DLD1 (cell line): Measurements from ENCODE around the gene EIF4G3.
"Not testable (repeated sequence)": the region's sequence is repeated elsewhere in the genome, so short reads cannot be mapped to it uniquely, and the experiment has no call there.

Source experiments
- in situ Hi-C: cut with HindIII; loops from 2 replicates; pipeline ENCODE4 v1.10.0; 2017; ENCODE audit warnings: low sequenced_read_pairs

Gene EIF4G3

DNA sequence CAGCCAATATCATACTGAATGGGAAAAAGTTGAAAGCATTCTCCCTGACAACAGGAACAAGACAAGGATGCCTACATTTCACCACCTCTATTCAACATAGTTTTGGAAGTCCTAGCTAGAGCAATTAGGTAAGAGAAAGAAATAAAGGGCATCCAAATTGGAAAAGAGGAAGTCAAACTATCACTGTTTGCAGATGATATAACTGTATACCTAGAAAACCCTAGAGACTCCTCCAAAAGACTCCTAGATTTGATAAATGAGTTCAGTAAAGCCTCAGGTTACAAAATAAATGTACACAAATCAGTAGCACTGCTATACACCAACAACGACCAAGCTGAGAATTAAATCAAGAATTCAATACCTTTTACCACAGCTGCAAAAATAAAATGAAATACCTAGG, 218.3 kb downstream of the EIF4G3 start:
- in situ Hi-C loops: no loop called here

DNA sequence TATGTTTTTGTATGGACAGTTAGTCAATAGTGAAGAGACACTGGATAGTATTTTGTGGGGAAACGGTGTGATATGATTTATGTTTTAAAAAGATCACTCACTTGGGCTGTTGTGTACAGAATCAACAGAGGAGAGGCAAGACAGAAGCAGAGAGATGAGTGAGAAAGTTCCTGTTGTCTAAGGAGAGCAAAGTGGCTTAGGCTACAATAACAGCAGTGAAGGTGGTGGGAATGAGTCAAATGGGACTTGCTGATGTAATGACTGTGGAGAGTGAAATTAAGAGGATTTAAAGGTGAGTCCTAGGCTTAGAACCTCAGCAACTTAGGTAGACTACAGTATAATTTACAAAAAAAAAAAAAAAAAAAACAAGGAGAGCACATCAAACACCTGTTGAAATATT, 220.4 kb downstream of the EIF4G3 start:
- in situ Hi-C loops: no loop called here

DNA sequence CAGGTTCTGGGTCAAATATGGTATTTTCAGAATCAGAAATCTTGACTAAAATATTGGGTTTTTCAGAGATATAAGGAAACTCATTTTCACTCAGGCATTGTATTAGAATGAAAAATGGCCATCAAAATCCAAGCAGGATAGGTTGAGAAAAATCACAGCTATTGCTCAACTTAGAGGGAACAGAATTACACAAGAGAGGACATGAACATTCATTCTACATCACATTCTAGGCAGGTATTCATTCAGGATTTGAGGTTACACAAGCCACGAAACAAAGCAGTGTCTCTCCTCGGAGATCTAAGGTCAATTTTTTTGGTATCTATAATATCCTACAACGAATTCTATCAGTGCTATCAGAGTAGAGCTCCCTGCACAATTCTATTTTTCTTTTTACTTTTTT, 226.0 kb downstream of the EIF4G3 start:
- in situ Hi-C loops: no loop called here

DNA sequence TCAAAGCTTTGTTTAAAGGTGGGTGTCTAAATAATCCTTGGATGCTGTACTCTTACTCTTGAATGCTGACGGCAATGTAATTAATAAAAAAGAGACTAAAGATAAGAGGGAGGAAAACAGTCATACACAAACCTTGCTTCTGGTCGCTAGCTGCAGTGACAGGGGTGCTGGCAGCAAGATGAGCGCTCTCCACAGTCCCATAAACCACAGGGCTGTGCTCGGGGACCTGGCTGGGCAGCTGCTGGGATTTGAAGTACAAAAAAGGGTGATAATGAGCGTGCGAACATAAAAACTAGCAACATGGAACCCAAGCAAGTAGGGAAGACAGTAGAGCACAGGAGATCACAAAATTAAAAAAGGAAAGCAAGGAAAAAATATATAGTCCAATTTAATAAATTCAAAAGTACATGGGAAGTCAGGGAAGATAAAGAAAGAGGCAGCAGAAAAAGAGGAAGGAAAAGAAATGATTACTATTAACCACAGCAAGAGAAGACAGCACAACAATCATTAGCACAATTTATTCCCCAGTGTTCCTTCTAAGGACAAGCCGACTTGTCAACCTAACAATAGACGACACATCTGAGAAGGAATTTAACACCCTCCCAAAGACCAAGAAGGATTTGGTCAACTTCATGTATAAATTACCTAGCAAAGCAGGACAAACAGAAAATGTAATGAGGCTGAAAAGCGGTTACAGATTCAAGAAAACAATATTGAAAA, 226.7 kb downstream of the EIF4G3 start:
- in situ Hi-C loops: loop anchor here (5.0 kb wide), 1 partner anchor 47 kb away; no protein-coding TSS in a partner anchor

DNA sequence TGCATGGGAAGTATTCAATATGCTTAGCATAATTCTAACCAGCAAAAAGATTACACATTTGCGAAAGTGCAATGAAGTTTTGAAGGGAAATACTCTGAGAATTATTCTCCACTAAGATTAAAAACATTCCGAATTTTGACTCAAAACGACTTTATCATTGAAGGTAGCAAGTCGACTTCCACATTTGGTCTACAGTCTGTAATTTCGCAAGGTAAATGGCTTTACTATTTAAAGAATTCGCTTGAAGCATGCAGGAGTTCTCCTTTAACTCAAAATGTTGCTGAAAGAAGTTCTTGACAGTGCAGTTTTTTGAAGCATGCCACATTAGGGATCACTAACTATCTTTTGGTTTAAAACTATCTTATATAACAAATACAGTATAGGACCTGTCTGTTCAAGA, 228.6 kb downstream of the EIF4G3 start:
- in situ Hi-C loops: loop anchor here (5.0 kb wide), 1 partner anchor 49 kb away; no protein-coding TSS in a partner anchor

DNA sequence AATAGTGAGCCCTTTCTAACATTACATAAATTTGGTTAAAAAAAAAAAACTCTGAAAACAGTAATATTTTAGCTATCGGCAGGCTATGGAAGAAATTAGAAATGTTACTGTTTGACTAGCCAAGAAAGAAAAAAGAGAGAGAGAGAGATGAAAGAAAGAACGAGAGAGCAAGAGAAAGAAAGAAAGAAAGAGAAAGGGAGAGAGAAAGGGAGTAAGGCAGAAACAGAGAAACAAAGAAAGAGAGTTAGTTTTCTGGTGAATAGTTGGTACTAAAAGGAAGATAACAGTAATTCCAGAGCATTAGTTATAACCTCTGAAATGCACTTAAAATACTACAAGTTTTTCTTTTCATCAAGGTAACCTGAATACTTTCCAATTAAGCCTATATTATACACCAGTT, 229.3 kb downstream of the EIF4G3 start:
- in situ Hi-C loops: loop anchor here (5.0 kb wide), 1 partner anchor 50 kb away; no protein-coding TSS in a partner anchor

DNA sequence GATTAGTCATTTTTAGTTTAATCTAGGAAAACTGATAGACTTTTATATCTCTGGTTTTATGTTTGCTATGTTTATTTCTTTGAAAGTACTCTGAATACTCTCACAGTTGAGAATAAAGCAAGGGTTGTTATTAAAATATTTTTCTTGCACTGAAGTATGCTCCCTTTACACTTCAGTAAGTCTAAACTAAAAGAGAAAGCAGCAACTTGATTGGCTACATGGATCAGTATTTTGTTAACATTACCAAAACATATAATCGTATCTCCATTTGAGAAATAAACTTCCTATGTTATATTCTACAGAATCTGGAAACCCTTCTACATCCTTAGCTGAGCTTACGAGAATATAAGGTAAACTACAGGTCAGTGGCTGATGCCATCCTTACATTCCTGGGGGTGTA, 240.1 kb downstream of the EIF4G3 start:
- in situ Hi-C loops: no loop called here

DNA sequence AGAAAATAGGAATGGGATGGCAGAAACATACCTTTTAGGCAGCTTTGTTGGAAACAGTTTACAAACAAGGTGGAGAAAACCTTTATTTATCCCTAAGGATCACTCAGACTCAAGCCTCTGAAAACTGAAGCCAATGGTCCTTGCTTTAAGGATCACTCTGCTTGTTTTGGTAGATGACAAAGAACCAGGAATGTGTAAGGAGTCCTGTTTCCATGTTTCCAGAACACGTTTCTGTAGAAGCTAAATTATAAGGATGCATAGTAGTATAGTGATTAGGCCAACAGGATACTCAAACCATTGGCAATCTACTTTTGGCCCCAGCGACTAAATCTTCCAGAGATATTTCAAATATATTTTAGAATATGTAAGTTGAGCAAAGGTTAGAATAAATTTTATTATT, 240.5 kb downstream of the EIF4G3 start:
- in situ Hi-C loops: no loop called here

DNA sequence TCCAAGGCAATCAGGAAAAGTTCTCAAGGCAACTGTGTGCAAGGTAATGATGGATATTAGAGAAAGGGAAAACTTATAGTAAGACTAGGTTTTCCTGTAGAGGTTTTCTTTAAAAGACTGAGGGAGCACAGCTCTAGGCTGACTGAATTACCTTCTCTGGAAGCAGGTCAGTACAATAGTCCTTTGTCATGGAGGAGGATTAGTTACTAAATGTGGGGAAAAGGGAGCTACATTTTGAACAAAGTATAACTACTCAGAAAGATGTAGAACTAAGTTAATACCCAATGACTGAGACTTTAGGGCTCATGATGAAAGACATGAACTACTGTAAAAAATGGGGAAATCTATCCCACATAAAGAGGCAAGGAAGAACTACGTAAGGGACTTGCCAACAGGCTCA, 241.0 kb downstream of the EIF4G3 start:
- in situ Hi-C loops: no loop called here

DNA sequence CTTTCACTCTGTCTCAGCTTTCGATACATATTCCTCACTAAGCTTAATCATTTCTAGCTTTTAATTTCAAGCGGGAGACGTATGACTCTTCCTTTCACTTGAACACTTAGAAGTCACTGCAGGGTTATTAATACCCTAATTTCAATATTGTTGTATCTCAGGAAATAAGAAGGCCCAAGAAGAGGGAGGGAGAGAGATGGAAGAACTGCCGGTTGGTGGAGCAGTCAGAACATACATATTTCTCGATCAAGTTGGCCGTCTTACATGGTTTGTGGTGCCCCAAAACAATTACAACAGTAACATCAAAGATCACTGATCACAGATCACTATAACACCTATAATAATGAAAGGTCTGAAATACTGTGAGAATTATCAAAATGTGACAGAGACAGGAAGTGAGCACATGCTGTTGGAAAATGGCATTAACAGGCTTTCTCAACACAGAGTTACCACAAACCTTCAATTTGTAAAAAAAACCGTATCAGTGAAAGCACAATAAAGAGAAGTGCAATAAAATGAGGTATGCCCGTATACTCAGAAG, 244.2 kb downstream of the EIF4G3 start:
- in situ Hi-C loops: no loop called here

DNA sequence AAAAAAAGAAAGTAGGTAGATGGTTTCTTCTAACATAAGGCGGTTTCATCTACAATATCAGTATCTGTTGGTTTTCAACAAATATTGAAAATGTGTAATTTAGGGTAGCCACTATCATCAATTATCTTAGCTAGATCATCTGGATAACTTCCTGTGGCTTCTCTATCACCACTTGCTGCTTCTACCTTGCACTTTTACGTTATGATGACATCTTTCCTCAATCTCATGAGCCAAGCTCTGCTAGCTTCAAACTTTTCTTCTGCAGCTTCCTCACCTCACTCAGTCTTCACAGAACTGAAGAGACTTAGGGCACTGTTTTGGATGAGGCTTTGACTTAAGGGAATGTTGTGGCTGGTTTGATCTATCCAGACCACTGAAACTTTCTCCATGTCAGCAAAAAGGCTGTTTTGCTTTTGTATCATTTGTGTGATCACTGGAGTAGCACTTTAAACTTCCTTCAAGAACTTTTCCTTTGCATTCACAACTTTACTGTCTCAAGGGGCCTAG, 244.7 kb downstream of the EIF4G3 start:
- in situ Hi-C loops: no loop called here

DNA sequence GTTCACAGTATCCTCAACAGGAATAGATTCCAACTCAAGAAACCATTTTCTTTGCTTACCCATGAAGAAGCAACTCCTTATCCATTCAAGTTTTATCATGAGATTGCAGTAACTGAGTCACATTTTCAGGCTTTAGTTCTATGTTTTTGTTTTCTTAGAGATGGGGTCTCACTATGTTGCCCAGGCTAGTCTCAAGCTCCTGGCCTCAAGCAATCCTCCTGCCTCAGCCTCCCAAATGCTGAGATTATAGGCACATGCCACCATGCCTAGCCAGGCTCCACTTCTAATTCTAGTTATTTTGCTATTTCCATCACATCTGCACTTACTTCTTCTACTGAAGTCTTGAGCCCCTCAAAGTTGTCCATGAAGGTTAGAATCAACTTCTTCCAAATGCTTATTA, 246.3 kb downstream of the EIF4G3 start:
- in situ Hi-C loops: no loop called here

DNA sequence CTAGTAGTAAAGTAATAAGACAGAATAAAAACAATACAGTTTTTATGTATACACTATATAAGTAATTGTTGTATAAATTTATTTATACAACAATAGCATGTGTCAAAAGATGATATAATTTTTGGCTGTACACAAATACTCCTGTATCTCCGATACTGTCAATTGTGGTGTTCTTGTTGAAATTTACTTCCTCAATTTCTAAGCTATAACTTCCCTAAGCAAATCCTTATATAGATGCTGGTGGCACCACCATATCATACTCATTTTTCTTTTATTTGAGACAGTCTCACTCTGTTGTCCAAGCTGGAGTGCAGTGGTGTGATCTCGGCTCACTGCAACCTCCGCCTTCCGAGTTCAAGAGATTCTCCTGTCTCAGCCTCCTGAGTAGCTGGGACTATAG, 248.6 kb downstream of the EIF4G3 start:
- in situ Hi-C loops: no loop called here

DNA sequence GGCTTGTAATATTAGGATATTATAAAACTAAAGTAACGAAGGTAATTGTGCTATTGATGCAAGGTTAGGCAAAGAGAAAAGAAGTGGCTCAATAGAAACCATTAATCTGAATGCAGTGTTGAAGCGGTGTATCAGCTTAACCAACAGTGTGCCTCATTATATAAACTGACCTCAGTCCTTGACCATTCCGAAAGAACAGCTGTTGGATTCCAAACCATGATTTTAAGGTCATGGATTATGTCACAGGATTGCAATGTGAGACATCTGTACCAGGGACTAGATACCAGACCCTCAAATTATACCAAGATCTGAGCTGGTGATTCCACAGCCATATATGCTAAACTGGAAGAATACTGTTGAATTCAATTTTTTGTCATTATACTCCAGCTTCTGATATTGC, 255.4 kb downstream of the EIF4G3 start:
- in situ Hi-C loops: no loop called here

DNA sequence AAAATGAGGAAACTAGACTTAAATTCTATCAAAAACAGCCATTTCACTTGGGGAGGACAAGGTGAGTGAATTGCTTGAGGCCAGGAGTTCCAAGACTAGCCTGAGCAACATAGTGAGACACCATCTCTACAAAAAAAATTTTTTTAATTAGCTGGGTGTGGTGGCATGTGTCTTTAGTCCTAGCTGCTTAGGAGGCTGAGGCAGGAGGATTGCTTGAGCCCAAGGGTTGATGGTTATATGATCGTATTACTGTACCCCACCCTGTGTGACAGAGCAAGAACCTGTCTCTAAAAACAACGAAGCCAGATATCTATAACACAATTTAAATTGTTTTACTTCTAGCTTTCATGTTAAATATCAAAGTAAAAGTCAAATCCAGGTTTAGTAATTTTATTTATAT, 263.5 kb downstream of the EIF4G3 start:
- in situ Hi-C loops: no loop called here

DNA sequence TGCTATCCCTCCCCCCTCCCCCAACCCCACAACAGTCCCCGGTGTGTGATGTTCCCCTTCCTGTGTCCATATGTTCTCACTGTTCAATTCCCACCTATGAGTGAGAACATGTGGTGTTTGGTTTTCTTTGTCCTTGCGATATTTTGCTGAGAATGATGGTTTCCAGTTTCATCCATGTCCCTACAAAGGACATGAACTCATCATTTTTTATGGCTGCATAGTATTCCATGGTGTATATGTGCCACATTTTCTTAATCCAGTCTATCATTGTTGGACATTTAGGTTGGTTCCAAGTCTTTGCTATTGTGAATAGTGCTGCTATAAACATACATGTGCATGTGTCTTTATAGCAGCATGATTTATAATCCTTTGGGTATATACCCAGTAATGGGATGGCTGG, 269.2 kb downstream of the EIF4G3 start:
- in situ Hi-C loops: not testable (repeated sequence)

DNA sequence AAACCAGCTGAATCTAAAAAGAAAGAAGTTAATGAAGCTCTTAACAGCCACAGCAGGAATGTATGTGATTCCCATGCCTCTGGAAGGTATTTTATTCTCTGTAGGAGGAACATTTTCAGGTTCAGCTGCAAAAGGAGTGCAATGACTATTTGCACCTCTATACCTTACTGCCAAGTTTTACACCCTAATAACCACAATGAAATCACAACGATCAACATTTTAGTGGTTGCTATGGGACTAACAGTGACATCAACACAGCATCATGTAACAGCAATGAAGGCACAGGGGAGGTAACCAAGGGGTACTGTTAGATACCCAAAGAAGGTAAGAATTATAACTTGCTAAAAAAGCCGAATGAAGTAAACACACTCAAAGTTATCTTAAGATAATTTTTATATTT, 273.3 kb downstream of the EIF4G3 start:
- in situ Hi-C loops: no loop called here

DNA sequence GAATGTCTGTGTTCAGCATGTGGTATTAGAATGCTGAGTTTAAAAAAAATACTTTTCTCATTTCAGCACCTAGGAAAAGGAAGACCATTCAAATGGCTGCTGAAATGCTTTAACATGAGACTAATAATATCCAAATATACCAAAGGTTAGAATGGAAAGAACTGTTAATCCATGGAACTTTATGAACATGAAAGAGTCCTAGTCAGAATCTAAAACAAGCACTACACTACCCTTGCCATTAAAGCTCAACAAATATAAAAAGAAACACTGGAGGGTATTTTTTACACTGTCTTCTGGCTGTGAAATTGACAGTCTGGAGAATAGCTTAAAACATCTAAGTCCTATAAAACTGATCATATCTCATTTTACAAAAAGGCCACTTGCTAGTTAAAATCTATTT, 276.6 kb downstream of the EIF4G3 start:
- in situ Hi-C loops: no loop called here

DNA sequence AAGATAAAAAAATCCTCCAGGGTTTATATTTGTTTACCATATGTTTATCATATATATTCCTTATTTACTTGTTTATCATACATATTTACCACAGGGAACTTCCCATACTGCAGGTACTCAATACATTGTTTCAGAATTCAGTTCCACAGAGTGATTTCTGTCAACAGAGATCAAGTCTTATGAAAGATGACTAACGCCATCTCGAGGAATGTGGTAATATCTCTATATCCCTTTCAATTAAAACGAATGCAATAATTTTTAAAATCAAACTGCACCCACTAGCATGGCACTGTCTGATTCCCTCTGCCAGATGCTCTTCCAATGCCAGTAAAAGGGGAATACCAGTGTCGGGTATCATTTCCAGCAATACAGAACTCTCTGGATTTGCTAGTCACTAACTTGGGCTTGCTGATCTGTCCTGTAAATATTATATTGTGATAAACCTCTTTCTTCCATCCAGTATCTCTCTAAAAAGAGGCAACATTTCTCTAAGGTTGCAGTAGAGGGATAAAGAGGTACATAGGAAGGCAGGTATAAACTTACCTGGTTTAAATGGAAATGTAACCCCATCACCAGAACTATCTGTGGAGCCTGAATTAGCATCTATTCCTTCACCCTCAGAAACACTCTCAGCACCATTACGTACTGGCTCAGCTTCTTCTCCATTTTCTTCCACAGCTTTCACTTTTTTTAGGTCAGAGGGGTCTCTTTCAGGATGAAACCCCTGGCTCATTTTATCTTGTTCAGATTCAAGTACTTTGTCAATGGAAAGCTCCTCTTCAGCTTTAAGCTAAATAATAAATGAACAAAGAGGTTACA, 277.3 kb downstream of the EIF4G3 start:
- in situ Hi-C loops: no loop called here

DNA sequence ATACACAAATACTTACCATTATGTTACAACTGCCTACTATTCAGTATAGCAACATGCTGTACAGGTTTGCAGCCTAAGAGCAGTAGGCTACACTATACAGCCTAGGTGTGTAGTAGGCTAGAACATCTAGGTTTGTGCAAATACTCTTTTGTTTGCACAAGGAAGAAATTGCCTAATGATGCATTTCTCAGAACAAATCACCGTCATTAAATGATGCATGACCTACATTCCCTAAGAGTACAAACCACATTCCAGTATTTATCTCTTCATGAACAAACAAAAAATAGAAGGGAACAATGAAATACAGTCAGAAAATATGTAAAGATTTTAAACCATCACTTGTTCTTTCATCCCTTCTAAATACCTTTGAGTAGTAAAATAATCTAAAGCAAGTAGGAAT, 279.9 kb downstream of the EIF4G3 start:
- in situ Hi-C loops: no loop called here

DNA sequence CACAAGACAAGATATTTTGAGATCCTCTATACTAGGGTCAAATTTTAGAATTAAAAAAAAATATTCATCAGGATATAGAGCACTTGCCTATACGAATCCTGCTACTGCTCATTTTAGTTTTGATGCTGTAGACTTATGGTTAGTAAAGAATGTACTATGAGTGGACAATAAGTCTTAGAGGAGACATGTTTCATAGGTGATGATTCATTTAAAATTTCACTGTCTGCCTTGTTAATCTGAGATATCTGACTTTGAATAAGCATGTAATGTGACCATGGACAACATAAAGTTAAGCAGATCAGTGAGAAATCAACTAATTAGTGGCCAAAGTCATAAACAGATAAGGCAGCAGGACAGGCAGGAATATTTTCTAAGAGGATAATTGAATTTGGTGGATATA, 282.8 kb downstream of the EIF4G3 start:
- in situ Hi-C loops: no loop called here

DNA sequence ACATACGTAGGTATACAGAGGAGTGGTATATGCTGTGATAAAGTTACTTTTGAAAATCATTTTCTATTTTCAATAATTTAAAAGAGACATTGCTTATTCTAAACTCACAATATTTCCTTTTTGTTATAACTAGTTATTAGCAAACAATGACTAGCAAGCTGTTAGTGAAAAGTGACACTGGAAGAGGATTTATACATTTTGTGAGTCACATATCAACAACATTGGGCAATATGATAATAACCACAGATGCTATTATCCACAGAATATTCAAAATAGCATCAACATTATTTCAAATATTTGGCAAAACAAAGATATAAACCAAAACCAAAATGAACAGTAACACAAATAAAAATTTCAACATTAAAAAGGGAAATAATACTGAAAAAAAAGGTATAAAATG, 285.6 kb downstream of the EIF4G3 start:
- in situ Hi-C loops: no loop called here
